Psoas muscle (tissue), 8 donors: ENCODE results near the gene RNF224. TPM values are rescaled to one million over a fixed set of nuclear protein-coding genes. Genes with fewer than 3 reads are reported as not detected.
"Not testable (repeated sequence)": the region's sequence is repeated elsewhere in the genome, so short reads cannot be mapped to it uniquely, and the experiment has no call there.

ENCODE experiments used
- ATAC-seq, 4 donors: fragments of 200-7000 bp; cut with Tn5 transposase; one replicate each; pipeline ENCODE4 v1.9.1; 2020; ENCODE audit warnings: moderate library complexity in 3 of 4, mild to moderate bottlenecking in 2 of 4
- DNase-seq, 2 donors: peaks; one replicate each; pipeline ENCODE4 v3.0.0-alpha.2; 2020
- H3K27ac ChIP-seq: fragments of 200-600 bp; one replicate; pipeline ENCODE4 v1.8.0; 2022
- H3K27me3 ChIP-seq, 3 donors: fragments of 200-600 bp in 1 of 3; one replicate each; pipeline versions ENCODE4 v1.6.1 to v1.8.0; 2013 to 2022; ENCODE audit warnings: low read length in 2 of 3, mild to moderate bottlenecking in 2 of 3, moderate library complexity in 1 of 3; ENCODE audit not compliant: insufficient read depth in 3 of 3
- H3K36me3 ChIP-seq, 2 donors: fragments of 200-600 bp in 1 of 2; one replicate each; pipeline versions ENCODE4 v1.6.1 to v1.8.0; 2013 to 2022; ENCODE audit warnings: low read depth in 1 of 2, mild to moderate bottlenecking in 1 of 2, moderate library complexity in 1 of 2; ENCODE audit not compliant: insufficient read depth in 1 of 2
- H3K4me1 ChIP-seq: fragments of 200-600 bp; one replicate; pipeline ENCODE4 v1.8.0; 2022
- H3K4me3 ChIP-seq: fragments of 200-600 bp; one replicate; pipeline ENCODE4 v1.8.0; 2022; ENCODE audit warnings: mild to moderate bottlenecking
- H3K9me3 ChIP-seq: fragments of 200-600 bp; one replicate; pipeline ENCODE4 v1.8.0; 2022
- CTCF ChIP-seq: fragments of 200-600 bp; IDR thresholded peaks from one replicate; pipeline ENCODE4 v1.8.0; 2022; ENCODE audit warnings: antibody characterized with exemption
- WGBS, 3 donors: extraction: QIAGEN DNeasy Blood & Tissue Kit; methylation state at CpG; one replicate each; pipeline versions ENCODE4 v1.1.6 to v1.1.7; 2013; 5-methylcytosine and 5-hydroxymethylcytosine counted together
- intact Hi-C, 2 donors: fragments of 100-400 bp; cut with DNase I; formaldehyde crosslinking; loops; one replicate each; pipeline versions ENCODE4 v1.11.0 to v1.14.2; 2022
- polyA plus RNA-seq, 3 donors: library from polyadenylated mRNA; stranded (reverse); fragments of 200-250 nt; gene quantifications; one replicate each; pipeline ENCODE4 v1.2.3, GENCODE V29; 2013
- total RNA-seq, 4 donors: library from RNA; stranded (reverse); fragmentation: NEBNext Ultra II Directional in 2 of 4; extraction: Animal tissue kit (Norgen Biotek cat#: 25700) in 2 of 4; gene quantifications; one replicate each; pipeline versions ENCODE4 v1.2.1 to v1.2.4, GENCODE V29; 2021 to 2023
- donor health status: healthy with polysubstance abuse.
- donor health status: DM: no; HTN: no; CAD: no; lungs with moderate emphysema.
- donor health status: Bipolar disorder and iron deficiency.
- donor health status: healthy.
- donor health status: DM: yes; HTN: yes; CAD: no.
- donor health status: DM: no; HTN: no; CAD: no.
- donor health status: DM: no; HTN: no; CAD: no.
- donor health status: DM: yes; HTN: yes; CAD: no.

The RNF224 gene
- total and polyA plus RNA-seq, 7 donors = 0.01 TPM; not detected in 6

GRCh38 chr9:137236936-137237421 lies 9.7 kb downstream of the RNF224 start:
- ATAC-seq (peak in 1 of 4 donors; percentile 3), DNase-seq (no peak)
- no peaks in the 10 kb centered on the region for H3K9me3 ChIP-seq
- intact Hi-C loops = no loop called here
- 25 to 26% (median 26%) methylated on average over 11 of the region's 11 CpGs for WGBS, 3 donors
- peaks cover 0 to 2% of the 10 kb centered on the region in 2 donors for H3K36me3 ChIP-seq
- peak overlapping the region; percentile 59 for H3K4me3 ChIP-seq
- no peak for TF ChIP-seq CTCF
- peaks cover 0 to 8% (median 0%) of the 10 kb centered on the region in 3 donors for H3K27me3 ChIP-seq
- peak overlapping the region; percentile 85 for H3K27ac ChIP-seq
- H3K4me1 ChIP-seq = peaks cover 37% of the 10 kb centered on the region

- Histone ChIP-seq H3K36me3 (peaks cover 0 to 13% of the 10 kb centered on the region in 2 donors), H3K4me3 (no peak overlapping the region), H3K4me1 (peaks cover 47% of the 10 kb centered on the region), H3K9me3 (no peaks in the 10 kb centered on the region), H3K27me3 (peaks cover 0 to 7% (median 0%) of the 10 kb centered on the region in 3 donors), H3K27ac (peak overlapping the region; percentile 85)
- ATAC-seq = peak in 1 of 4 donors; percentile 57
- no peak for TF ChIP-seq CTCF
- peak in 1 of 2 donors; percentile 68 for DNase-seq
- intact Hi-C loops = no loop called here
- 35 to 46% (median 42%) methylated on average over 10 to 13 of the region's 13 CpGs for WGBS, 3 donors
Observed at GRCh38 chr9:137237759-137238726, 10.7 kb downstream of the RNF224 start.

- DNase-seq, ATAC-seq, H3K9me3 ChIP-seq, intact Hi-C loops, H3K27me3 ChIP-seq: not testable (repeated sequence)
- Histone ChIP-seq H3K4me1 (peaks cover 62% of the 10 kb centered on the region), H3K4me3 (peak overlapping the region; percentile 97), H3K36me3 (peaks cover 0 to 23% of the 10 kb centered on the region in 2 donors), H3K27ac (peak overlapping the region; percentile 98)
- WGBS, 3 donors = 50 to 55% (median 52%) methylated on average over 27 of the region's 27 CpGs
Observed at GRCh38 chr9:137239541-137240200, 12.4 kb downstream of the RNF224 start.

GRCh38 chr9:137240318-137240840 lies 13.1 kb downstream of the RNF224 start:
- Histone ChIP-seq H3K4me1 (peaks cover 65% of the 10 kb centered on the region), H3K27ac (peak overlapping the region; percentile 98)

More at GRCh38 chr9:137240318-137240840, 13.1 kb downstream of the RNF224 start:
- peak overlapping the region; percentile 97 for H3K4me3 ChIP-seq
- intact Hi-C loops = no loop called here
- DNase-seq (peak; percentile 80 to 88), ATAC-seq (peak; percentile 29 to 46 (median 42))
- H3K27me3 ChIP-seq = no peaks in the 10 kb centered on the region
- no peak for TF ChIP-seq CTCF
- H3K9me3 ChIP-seq = no peaks in the 10 kb centered on the region
- WGBS, 3 donors = 0 to 1% (median 0%) methylated on average over 39 to 58 of the region's 58 CpGs
- H3K36me3 ChIP-seq = peaks cover 0 to 23% of the 10 kb centered on the region in 2 donors
